OCI-LY7 (cell line): ENCODE data around the gene DENND1B.

ENCODE experiments used
- EZH2phosphoT487 ChIP-seq: fragments of 200-600 bp; sonication (generic); IDR thresholded peaks from 2 replicates; pipeline ENCODE4 v1.6.1; 2018; ENCODE audit warnings: low read depth, borderline replicate concordance, mild to moderate bottlenecking, mixed run types, antibody characterized with exemption, low read length, moderate library complexity, mixed read lengths
- TF ChIP-seq, protein P1 (sequence below): fragments of 200-600 bp; sonication (generic); conservative IDR thresholded peaks from 2 replicates; pipeline ENCODE4 v1.5.1; 2014; ENCODE audit warnings: mild to moderate bottlenecking, antibody characterized with exemption, low read length, moderate library complexity, mixed read lengths

DNA sequence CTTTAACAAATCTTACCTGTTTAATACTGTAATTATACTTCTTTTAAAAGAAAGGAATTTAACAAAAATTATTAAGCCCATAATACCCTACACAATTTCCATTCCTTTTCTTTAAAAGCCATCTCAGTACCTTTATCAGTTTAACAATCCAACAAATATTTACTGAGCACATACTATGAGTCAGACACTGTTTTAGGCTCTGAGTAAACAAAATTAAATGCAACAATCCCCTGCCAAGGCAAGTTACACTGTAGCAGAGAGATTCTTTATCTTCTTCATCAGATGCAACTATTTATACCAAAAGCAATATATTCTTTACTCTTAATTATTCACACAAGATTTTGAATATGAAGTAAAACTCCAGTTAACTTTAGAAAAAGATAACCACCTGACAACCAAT lies 12.0 kb downstream of the DENND1B start:
- TF ChIP-seq, protein P1, sequence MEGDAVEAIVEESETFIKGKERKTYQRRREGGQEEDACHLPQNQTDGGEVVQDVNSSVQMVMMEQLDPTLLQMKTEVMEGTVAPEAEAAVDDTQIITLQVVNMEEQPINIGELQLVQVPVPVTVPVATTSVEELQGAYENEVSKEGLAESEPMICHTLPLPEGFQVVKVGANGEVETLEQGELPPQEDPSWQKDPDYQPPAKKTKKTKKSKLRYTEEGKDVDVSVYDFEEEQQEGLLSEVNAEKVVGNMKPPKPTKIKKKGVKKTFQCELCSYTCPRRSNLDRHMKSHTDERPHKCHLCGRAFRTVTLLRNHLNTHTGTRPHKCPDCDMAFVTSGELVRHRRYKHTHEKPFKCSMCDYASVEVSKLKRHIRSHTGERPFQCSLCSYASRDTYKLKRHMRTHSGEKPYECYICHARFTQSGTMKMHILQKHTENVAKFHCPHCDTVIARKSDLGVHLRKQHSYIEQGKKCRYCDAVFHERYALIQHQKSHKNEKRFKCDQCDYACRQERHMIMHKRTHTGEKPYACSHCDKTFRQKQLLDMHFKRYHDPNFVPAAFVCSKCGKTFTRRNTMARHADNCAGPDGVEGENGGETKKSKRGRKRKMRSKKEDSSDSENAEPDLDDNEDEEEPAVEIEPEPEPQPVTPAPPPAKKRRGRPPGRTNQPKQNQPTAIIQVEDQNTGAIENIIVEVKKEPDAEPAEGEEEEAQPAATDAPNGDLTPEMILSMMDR: no peak
- TF ChIP-seq EZH2phosphoT487: no peak
